Left renal cortex interstitium (tissue), 4 donors: ENCODE results near the gene SYPL1. TPM values are rescaled to one million over a fixed set of nuclear protein-coding genes. Genes with fewer than 3 reads are reported as not detected.

Source experiments
- DNase-seq, 4 donors: peaks; one replicate each; pipeline ENCODE4 v3.0.0-alpha.2; 2013; ENCODE audit warnings: low read depth in 4 of 4, low spot score in 2 of 4, missing footprints in 1 of 4
- polyA plus RNA-seq, 4 donors: library from polyadenylated mRNA; unstranded; fragments of 120-200 nt; gene quantifications; one replicate each; pipeline ENCODE4 v1.2.1, GENCODE V29; 2013; ENCODE audit not compliant: insufficient read length in 4 of 4

Gene SYPL1
- polyA plus RNA-seq, 4 donors: 110 to 156 (median 132) TPM

DNA sequence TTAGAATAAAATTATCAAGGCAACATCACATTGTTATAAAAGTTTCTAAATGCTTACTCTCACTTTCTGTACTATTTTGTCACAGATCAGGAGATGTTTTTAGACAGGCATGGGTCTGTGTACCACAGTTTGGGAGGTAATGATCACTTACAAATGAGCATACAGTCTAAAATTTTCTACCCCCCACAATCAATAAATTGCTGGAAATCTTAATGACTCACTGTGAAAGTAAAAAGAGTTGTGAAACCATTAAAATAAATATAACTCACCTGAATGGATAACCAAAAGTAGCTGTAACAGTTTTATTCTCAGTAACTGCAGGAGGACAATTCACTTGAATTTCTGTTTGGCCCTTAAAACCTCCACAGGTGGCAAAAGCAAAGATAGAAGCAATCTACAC lies 13.2 kb downstream of the SYPL1 start:
- no peak for DNase-seq

DNA sequence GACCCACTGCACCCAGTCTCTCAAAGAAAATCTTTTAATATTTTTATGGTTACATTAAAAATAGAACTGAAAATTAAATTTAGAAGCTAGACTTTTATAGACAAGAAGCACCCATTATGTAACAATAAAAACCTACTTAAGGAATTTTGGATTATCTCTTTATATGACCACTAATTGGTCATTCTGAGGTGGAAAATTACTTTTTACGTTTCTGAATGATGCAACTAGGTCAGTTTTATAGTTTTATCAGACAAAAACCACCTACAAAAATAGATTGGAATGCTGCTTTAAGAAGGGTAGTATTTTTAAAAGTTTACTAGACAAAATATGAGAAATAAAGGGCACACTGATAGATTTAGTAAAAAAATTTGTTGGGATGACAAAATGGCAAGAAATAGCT lies 16.5 kb downstream of the SYPL1 start:
- DNase-seq: no peak

DNA sequence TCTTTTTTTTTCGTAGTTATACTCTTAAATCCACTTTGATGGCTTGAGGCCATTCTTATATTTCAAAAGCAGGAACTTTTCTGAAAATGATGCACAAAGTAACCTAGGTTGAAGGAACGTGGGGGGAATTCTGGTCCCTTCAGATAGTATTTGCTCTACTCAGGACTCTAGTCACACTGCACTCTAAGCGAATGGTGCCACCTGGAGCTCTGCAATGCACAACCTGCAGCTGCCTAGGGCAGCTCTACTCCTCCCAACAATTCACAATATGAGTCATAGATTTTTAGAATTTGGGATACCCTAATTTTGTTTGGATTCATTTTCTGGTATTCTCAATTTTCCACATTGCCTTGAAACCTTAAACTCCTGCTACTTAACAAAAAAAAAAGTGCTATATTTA lies 17.3 kb downstream of the SYPL1 start:
- no peak for DNase-seq

DNA sequence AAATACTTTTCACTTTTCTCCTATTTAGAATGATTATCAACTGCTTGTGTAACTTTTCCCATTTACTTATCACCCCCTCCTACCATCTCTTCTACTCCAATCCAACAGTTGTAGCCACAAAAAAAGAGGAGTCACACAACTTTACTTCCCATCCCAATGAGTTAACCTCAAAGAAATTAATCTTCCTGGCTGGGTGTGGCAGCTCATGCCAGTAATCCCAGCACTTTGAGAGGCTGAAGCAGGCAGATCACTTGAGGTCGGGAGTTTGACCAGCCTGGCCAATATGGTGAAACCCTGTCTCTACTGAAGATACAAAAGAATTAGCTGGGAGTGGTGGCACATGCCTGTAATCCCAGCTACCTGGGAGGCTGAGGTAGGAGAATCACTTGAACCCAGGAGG lies 19.9 kb downstream of the SYPL1 start:
- DNase-seq: no peak

DNA sequence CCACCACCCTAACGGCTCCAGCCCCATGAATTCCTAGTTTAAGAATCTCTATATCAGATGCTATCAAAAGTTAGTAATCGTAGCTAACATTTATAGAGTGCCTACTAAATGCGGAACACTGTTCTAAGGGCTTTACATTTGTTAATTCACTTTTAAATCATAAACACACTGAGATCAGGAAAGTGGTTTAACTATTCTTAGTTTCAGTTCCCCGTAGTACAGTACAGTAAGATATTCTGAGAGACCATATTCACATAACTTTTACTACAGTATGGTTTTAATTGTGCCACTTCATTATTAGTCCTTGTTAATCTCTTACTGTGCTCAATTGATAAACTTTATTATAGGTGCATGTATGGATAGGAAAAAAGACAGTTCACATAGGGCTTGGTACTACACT lies 22.5 kb downstream of the SYPL1 start:
- no peak for DNase-seq

GRCh38 chr7:106088014-106088413 lies 24.1 kb downstream of the SYPL1 start:
- no peak for DNase-seq

DNA sequence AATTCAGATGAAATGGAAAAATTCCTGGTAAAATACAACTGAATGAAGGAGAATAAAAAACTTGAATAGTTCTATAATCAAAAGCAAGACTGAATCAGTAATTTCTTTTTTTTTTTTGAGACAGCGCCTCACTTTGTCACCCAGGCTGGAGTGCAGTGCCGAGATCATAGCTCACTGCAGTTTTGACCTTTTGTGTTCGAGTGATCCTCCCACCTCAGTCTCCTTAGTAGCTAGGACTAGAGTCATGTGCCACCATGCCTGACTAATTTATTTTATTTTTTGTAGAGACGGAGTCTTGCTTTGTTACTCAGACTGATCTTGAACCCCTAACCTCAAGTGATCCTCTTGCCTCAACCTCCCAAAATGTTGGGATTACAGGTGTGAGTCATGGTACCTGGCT lies 26.1 kb downstream of the SYPL1 start:
- no peak for DNase-seq

DNA sequence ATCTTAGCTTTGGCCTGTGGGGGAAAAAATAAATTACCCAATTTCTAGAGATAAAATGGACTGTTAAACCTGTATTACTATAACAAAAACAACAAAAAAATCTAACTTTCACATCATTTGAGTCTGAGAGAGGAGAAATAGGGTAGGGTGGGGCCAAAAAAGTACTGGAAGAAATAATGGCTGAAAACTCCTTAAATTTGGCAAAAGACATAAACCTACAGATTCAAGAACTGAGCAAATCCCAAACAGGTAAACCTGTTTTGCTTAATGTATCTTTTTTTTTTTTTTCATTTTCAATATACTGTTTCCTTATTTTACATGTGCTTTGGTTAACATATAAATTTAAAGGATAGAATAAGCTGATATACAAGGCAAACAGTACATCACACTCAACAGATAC lies 27.1 kb downstream of the SYPL1 start:
- no peak for DNase-seq

DNA sequence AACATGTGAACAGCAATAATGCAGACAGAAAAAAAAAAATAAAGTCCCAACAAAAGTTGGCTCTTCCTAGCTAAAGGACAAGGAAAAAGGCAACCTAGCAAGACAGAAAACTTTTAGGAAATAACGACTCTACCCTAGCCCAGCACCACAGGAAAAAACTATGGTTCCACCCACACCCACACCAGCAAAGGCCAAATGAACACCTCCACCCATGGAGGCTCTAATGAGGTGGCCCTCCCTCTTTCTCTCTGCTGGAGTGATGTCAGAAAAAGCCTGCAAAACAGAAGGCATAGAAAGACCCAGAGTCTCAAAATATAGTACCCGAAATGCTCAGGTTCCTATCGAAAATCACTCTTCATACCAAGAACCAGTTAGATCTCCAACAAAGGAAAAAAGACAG lies 28.4 kb downstream of the SYPL1 start:
- DNase-seq: no peak

DNA sequence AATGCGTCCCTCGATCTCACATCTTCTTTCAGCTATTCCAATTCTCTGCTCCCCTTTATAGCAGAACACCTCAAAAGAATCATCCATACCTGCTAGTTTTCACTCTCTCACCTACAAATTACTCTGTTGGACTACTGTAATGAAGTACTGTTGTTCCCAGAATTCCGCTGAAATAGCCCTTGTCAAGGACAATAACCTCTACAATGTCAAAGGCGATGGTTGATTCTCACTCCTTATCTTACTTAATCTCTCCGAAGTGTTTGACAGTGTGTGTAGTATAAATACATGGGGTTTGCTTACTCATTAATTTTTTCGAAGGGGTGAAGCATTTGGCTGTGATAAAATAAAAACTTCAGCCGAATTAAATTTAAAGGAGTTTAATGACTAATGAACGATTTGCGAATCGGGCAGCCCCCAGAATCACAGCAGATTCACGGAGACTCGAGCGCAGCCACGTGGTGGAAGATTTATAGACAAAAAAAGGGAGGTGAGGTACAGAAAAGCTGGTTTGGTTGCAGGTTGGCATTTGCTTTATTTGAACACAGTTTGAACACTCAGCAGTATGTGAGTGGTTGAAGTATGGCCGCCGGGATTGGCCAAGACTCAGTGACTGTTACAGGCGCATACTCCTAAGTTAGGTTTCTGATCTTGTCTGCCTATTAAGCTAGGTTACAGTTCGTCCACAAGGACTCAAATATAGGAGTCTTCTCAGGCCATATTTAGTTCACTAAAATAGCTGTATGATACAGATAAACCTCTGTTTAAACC lies 29.8 kb downstream of the SYPL1 start:
- no peak for DNase-seq

DNA sequence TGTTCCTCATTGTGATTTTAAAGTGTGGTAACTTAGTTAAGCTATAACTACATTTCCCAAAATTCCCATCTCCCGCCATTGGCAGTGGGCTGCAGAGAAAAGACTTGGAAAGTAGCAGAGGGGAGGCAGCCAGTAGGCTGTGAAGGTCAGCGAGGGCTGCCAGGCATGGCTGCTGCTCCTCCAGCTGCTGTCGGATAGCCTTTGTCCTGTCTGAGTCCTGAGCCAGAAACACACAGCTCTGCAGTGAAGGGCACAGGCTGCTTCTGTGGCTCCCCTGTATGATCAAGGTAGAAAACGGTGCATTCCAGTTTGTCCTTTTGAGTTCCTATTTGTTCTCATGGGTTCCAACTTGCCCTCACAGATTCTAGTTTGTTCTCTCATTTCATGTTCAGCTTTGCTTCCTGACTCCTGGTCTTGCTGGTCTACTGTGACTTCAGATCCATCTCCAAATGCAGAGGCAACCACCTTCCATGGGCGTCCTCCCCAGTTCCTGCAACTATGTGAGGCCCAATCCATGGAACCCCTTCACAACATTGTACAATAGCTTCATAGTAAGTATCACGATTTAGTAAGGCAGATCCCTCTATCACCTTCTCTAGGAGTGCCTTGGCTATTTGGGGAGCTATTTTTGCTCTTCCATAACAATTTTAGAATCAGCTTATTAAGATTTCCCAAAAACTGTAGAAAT lies 31.7 kb downstream of the SYPL1 start:
- DNase-seq: no peak

GRCh38 chr7:106076537-106076936 lies 35.6 kb downstream of the SYPL1 start:
- DNase-seq: no peak

DNA sequence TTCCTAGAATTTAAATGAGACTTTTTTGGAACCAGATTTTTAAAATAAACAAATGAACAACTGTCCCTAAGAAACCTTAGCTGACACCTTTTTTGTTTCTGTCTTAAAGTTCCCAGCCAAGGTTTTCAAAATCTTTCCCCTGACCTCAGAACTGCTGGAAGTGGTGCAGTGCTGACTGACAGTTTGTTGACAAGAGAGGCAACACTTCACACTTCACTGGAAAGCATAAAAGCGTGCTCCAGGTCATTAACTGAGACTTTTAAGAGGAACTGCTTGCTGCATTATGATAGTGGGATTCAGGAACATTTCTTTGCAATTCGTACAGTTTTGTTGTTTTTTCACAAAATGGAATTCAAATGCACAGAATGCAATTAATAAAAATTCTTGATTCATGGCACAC lies 36.2 kb downstream of the SYPL1 start:
- no peak for DNase-seq

DNA sequence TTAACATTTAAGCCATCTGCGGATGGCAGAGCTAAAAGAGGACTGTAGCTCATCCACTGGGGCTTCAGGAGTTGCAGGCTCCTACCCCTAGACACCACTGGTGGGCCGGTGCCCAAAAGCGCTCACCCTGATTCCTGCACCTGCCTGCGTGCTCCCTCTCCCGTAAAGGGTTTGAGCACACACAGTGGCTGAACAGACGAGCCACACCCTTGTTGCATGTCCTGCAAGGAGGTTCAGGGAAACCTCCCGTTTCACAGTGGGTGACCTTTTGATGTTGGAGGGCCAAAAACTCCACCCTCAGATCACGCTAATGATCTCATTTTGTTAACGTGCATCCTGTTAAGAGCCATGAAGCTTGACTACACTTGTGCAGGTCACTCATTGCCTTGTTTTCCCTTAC lies 37.9 kb downstream of the SYPL1 start:
- DNase-seq: no peak

DNA sequence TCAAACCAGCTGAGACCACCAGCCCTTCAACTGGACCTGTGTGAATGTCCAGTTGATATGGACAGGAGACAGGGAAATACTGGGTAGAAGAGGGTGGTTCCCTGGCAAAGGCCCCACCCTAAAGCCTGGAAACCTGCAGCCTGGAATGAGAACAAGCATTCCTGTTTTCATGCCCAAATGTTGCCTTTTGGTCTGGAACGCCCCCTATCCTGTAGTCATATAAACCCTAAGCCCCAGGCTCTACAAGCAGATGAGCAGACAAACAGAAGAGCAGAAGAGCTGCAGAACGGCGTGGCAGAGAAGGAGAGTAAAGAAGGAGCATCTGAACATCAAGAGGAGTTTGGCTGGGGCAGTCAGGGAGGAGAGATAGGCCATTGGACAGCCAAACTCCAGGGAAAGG lies 38.4 kb downstream of the SYPL1 start:
- DNase-seq: no peak

- no peak for DNase-seq
Observed at GRCh38 chr7:106072715-106073091, 39.4 kb downstream of the SYPL1 start.

DNA sequence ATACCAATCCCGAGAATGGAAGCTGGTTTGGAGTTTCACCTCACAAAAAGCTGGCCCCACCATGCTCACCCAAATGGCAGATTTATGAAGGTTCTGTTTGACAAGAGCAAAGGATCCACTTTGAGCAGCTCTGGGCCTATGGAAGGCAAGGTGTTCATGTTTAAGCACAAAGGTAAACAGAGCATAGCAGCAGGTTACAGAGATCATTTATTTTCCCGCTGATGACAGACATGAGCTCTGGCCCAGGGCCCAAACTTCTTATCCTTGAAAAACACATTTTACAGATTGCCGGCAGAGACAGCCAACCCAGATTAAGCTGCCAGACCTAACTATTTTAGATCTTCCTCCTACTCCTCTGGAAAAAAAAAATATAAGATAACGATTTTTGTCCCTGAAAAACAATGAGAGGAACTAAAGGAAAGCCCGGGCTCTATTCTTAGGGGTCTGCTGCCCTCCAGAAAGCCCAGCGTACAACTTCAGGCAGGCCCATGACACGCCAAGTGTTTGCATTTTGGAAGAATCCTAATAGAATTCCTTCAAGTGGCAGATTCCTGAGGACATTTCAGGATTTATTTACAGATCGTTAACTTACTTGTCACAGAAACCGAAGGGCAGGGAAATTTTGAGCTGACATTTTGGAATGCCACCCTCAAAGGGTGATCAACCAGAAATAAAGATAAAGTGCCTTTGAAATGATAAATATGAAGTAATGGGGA lies 40.0 kb downstream of the SYPL1 start:
- DNase-seq: no peak

DNA sequence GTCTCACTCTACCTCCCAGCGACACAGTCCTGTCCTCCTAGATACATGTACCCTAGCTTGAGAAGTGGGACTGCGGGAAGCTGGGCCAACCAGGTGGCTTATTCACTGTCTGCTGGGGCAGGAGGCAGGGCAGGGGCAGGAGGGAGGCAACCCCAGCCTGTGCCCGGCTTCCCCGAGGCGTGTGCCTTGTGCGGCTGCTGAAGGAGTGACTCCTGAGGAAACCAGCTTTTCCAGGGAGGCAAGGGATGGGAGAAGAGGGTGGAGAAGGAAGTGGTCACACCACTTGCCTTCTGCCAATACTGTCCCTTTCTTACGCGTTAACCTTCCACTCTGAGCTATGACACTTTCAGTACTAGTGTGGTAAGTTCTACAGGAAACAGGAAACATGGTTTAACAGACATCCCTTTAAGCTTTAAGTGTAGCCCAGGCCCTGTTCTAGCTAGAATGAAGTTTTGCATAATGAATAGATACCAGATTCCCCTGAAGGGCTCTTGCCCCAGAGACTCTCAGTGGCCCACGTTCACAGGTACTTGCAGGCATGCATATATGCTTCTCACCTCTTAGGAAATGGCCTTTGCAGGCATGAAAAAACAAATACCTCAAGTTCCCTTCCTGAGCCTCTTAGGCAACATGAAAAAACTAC lies 40.6 kb downstream of the SYPL1 start:
- no peak for DNase-seq

DNA sequence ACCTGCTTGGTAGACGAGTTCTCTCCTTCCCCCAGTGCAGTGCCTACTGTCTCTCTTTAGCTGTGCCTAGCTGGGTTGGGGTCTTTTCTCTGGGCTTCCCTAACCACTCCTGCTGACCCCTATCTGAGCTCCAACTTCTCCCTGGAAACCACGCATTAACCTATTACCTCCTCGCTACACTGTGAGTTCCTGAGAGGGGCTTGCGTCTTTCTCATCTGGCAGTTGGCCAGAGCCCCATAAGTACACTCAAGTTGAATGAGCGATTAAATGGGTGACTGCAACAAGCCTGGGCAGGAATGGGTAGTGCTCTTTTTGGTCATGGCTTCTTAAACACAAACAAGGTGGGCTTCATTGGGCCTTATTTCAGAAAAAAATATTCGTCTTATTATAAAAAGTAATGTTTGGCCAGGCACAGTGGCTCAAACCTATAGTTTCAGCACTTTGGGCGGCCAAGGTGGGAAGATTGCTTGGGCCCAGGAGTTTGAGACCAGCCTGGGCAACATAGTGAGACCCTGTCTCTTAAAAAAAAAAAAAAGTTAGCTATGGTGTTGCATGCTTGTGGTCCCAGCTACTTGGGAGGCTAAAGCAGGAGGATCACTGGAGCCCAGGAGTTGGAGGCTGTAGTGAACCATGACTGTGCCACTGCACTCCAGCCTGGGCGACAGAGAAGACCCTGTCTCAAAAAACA lies 41.4 kb downstream of the SYPL1 start:
- DNase-seq: no peak

GRCh38 chr7:106070201-106070551 lies 41.9 kb downstream of the SYPL1 start:
- DNase-seq: no peak
